HK-2 (cell line): ENCODE measurements around the gene MARCHF6.
"Not testable (repeated sequence)": the region's sequence is repeated elsewhere in the genome, so short reads cannot be mapped to it uniquely, and the experiment has no call there.

Experiments
- DNase-seq: peaks from one replicate; pipeline ENCODE4 v3.0.0-alpha.2; 2018; ENCODE audit not compliant: unreplicated experiment

The MARCHF6 gene

GRCh38 chr5:10351199-10351905 is 2.1 kb upstream of the MARCHF6 start:
- no peak for DNase-seq

DNA sequence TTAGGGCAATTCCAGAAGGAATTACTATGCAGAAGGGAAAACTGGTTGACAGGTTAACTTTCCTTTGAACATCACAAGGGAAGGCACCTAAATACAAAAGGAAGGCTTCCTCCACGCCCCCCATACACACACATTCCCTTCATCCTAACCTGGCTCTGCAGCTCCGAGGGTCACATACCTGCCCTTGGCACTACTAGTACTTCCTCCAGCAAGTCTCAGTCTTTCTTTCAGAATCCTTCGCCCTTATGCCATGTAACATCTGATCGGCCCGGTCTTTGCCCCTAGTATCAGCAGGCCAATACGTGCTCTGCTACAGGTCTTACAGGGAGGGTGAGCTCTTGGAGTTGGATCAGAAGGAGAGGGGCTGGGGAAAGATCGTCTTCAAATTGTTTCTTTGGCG is 1.6 kb upstream of the MARCHF6 start:
- DNase-seq, result no peak

DNA sequence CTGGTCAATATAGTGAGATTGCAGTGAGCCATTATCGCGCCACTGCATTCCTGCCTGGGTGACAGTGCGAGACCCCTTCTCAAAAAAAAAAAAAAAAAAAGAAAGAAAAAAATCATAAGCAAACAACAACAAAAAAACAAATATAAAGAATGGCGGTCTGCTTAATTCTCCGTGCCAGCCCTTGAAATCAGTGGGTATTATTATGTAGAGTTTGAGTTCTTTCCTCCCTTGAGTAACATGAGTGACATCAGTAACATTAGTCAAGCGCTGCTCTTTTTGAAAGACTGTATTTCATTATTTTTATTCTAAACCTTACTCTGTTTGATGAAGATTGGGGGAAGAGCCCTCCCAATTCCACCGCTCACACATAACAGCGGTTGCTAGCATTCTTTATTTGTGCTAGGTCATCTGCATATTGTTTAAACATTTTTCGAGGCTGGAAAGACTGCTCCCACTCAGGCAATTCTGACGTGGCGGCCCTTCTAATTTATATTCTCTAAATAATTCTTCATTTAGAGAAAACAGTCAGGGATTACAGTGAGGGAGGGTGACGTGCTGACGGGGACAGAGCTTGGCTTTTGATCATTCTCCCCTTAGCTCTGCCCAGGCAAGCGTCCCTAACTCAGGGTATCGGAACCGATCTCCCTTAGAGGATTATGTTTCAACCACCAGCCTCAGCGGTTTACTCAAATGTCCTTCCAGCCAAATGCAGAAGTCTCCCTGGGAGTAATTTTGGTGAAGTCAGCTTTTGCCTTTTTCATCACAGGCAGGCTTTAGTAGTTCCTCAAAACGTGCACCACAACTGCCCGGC is 860 bp upstream of the MARCHF6 start:
- no peak for DNase-seq

- DNase-seq, result peak; percentile 38
Observed at GRCh38 chr5:10354048-10354872, 765 bp downstream of the MARCHF6 start.

DNA sequence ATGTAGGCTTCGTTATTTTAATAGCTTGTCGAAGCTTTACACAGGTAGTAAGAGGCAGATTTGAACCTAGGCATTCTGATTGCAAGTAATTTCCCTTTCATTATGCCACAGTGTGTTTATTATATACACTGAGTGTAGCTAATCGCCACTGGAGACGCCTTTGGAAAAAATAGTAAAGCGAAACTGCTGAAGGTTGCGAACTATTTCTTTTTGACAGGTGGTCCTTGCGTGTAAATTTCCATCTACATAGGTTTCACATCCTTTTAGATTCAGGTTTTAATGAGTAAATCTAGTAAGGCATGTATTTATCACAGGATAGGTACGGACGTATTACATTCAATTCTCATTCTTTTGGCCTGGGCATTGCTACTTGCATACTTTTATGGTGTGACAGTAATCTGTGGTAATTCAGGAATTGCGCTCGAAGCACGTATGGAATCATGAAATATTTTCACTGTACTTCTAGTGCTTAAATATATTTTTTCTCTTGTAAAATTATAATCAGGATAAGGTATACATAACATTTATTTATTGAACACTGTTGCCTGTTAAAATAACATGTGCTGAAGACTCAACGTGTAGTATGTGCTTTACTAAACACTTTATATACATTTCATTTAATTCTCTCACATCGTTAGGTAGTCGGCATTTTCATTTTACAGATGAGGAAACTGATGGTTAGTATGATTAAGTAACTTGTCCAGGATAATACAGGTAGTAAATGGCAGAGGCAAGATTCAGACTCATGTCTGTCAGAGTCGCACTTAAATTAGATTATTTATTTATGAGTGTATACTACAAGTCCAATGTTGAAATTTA is 1.8 kb downstream of the MARCHF6 start:
- DNase-seq, result no peak

DNA sequence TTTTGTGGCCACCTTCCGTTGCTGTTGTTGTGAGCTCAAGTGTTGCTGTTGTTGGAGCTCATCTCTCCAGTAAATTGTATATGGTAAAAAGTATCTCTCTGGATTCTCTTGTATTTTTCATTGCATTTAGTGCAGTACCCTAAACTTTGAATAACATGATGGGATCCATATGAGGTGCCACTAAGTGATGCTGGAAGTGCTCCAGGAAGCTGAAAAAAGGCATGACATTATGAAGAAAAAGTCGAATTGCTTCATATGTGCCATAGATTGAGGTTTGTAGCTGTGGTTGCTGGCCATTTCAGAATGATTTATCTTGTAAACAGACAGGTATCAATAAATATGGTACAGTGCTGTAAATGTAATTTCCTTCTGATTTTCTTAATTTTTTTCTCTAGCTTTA is 5.5 kb downstream of the MARCHF6 start:
- DNase-seq, result no peak

GRCh38 chr5:10360686-10361085 is 7.2 kb downstream of the MARCHF6 start:
- DNase-seq, result no peak

DNA sequence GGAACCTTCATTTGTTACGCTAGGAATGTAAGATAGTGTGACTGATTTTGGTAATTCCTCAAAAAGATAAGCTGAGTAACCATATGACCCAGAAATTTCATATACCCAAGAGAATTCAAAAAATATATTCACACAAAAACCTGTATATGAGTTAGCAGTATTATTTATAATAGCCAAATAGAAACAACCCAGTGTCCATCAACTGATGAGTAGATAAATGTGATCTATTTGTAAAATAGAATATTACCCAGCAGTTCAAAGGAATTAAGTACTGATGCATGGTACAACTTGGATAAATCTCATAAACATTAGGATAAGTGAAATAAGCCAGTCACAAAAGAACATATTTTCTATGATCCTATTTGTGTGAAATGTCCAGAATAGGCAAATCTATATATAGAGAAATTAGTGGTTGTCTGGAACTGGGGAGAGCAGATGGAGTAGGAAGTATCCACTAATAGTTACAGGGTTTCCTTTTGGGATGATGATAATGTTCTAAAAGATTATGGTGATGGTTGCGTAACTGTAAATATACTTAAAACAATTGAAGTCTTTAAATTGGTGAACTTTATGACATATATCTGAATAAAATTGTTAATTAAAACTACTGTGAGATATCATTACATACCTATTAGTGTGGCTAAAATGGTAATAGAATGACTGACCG is 10.2 kb downstream of the MARCHF6 start:
- no peak for DNase-seq

DNA sequence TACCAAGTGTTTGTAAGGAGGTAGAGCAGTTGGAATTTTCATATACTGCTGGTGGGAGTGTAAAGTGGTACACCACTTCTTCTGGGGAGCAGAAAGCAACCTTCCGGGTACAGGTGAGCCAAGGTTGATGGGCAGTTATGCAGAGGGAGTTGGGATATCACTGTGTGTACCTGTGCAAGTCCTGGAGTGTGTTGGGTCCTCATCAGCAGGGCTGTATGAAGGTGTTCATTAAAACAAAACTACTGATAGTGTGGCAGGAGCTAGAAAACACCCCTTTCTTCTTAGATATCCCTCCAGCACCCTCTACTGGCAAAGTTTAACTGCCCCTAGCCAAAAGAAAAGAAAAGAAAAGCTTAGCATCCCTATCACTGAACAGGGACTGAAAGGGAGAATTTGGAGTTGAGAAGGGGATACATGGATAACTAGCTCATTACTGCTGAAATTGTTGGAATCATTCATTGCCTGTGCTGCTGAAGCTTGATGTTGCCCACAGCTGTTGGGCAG is 10.7 kb downstream of the MARCHF6 start:
- DNase-seq, result no peak

- no peak for DNase-seq
Observed at GRCh38 chr5:10365782-10366181, 12.3 kb downstream of the MARCHF6 start.

DNA sequence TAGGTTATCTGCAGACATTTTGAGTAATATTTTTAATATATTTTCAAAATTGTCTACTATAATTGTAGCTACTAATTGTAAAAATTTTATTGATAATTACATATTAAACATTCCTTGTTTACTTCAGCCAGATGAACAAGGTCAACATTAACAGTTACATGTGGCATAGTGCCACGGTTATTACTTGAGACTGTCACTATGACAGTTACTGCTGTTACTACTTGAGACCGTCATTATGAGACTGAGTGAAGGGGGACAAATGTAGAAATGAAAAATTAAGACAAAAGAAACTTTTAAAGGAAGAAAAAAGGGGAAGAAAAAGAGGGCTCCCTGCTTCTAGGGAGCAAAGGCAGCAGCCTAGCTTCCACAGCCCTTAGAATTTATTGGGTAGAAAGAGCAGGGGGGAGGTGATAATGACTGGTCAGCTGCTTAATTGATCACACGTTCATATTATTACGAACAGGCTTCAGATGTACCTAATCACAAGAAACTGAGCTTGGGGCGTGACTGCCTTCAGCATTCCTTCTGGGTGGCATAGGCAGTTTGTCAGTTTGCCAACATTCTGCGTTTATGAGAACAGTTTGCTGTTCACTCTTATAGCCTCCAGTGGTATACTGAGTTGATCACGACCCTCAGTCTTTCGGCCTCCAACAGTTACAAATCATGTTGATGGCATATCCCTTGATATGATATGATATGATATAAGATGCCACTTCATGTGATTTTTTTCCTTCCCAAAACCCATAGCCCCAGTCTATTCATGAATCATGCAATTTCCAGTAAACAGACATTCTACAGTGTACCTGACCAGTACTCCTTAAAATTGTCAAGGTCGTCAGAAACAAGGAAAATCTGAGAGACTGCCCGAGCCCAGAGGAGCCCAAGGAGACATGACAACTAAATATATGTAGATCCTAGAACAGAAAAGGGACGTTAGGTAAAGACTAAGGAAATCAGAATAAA is 13.1 kb downstream of the MARCHF6 start:
- no peak for DNase-seq

DNA sequence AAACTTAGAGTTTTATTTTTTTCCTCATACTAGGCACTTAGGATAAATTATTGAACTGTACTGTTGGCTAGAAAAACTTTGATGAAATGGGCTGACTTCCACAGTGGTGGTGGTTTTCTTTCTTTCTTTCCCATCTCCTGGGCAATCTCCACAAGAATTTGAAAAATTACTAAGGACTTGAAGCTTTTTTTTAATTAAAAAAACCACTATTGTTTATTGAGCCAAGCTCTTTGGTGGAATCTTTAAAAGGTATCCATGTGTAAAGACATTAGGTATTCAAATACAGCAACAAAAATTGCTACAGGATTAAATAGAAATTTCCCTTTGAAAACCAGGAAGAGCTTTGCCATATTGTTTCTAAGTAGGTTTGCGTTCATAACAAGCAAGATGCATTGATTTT is 14.1 kb downstream of the MARCHF6 start:
- DNase-seq, result no peak

DNA sequence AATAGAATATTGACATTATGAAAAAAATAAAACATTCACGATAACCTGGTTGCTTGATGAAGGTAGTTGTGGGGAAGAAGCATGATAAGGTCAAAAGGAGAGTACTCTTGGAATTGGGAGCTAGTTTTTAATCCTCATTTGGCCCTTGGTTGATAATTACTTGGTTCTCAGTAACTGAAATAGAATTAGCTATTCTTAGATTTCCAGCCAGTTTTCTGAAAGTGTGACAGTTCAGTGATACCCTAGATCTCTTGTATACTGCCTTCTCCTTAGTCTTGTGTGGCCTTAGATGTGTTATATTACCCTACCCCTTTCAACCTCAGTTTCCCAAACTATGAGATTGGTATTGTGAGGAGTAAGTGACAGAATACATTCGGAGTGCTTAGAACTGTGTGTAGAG is 17.4 kb downstream of the MARCHF6 start:
- no peak for DNase-seq

DNA sequence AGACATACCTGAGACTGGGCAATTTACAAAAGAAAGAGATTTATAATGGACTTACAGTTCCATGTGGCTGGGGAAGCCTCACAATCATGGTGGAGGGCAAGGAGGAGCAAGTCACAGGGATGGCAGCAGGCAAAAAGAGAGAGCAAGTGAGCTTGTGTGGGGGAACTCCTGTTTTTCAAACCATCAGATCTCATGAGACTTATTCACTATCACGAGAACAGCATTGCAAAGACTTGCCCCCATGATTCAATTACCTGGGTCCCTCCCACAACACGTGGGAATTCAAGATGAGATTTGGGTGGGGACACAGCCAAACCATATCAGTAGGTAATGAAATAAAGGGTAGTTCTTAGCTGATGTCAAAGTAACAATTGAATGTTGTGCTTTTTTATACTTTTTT is 17.9 kb downstream of the MARCHF6 start:
- DNase-seq, result not testable (repeated sequence)

GRCh38 chr5:10372726-10373709 is 19.5 kb downstream of the MARCHF6 start:
- no peak for DNase-seq

DNA sequence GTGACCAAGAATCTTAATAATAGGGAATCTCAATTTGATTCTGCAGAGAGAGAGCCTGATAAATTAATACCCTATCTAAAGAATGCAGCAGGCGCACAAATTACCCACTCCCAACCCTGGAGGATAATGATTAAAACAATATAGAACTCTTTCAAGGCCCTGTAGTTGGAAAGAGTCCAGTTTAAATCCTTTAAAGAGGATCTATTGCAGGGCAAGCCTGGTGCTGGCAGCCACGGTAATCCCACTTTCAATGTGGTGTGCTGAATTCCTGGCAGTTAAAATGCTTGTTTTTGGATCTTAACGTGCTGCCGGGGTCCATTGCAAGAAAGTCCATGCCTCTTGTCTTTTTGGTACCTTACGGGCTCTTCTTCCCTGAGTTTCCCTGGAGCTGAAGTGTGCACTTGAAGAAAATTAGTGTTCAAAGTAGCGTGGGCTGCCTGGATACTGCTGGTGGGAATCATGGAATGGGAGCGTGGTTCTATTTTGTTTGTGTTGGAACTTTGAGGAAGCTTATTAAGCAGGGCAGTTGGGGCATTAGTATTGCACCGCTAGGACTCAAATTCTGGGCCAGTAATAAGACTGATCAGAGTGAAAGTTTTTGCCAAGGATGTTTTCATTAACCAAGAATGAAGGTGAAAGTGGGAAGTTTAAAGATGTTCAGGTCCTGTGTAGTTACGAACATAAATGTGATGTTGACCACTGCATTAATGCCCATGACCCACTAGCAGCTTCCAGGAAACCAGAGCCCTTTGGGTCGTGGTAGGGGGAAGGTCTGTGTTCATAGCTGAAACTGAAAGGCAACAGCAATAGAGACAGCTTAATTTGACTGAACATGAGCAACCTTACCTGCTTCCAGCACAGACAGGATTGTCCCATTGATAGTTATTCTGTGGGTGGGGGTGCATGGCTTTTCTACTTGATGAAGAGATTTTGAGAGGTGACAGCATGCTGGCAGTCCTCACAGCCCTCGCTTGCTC is 20.8 kb downstream of the MARCHF6 start:
- no peak for DNase-seq

DNA sequence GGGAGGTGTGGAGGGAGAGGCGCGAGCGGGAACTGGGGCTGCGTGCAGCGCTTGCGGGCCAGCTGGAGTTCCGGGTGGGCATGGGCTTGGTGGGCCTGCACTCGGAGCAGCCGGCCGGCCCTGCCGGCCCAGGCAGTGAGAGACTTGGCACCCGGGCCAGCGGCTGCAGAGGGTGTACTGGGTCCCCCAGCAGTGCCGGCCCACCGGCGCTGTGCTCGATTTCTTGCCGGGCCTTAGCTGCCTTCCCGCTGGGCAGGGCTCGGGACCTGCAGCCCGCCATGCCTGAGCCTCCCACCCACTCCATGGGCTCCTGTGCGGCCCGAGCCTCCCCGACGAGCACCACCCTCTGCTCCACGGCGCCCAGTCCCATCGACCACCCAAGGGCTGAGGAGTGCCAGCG is 21.7 kb downstream of the MARCHF6 start:
- DNase-seq, result not testable (repeated sequence)
